Mesothelial cell of epicardium (in vitro differentiated cells): ENCODE data around the gene SLC26A5. TPM values are rescaled to one million over a fixed set of nuclear protein-coding genes. Genes with fewer than 3 reads are reported as not detected.

Source experiments
- DNase-seq, 2 experiments: peaks; one replicate each; pipeline ENCODE4 v3.0.0; 2021; ENCODE audit warnings: low spot score in 2 of 2; ENCODE audit not compliant: unreplicated experiment in 2 of 2
- H3K27ac Mint-ChIP-seq: 2 replicates; pipeline ENCODE4 v1.8.0; 2021; ENCODE audit warnings: mixed read lengths
- H3K27me3 Mint-ChIP-seq: 2 replicates; pipeline ENCODE4 v1.8.0; 2021; ENCODE audit warnings: low read depth, mixed read lengths
- H3K36me3 Mint-ChIP-seq: 2 replicates; pipeline ENCODE4 v1.8.0; 2021; ENCODE audit warnings: mixed read lengths
- H3K4me1 Mint-ChIP-seq: 2 replicates; pipeline ENCODE4 v1.8.0; 2021; ENCODE audit warnings: mixed read lengths
- H3K4me3 Mint-ChIP-seq: 2 replicates; pipeline ENCODE4 v1.8.0; 2021; ENCODE audit warnings: mild to moderate bottlenecking, moderate library complexity, mixed read lengths
- H3K9me3 Mint-ChIP-seq: 2 replicates; pipeline ENCODE4 v1.8.0; 2021; ENCODE audit warnings: mixed read lengths
- total RNA-seq: library from RNA; stranded (reverse); gene quantifications from 3 replicates; pipeline ENCODE4 v1.2.1, GENCODE V29; 2021
- TF ChIP-seq, protein P1 (sequence below): fragments of 200-600 bp; sonication (generic); IDR thresholded peaks from one replicate; pipeline ENCODE4 v1.5.0; 2021; ENCODE audit warnings: antibody characterized with exemption; ENCODE audit not compliant: unreplicated experiment

Gene SLC26A5
- total RNA-seq, 1 donor from 2014 or later, result not detected

DNA sequence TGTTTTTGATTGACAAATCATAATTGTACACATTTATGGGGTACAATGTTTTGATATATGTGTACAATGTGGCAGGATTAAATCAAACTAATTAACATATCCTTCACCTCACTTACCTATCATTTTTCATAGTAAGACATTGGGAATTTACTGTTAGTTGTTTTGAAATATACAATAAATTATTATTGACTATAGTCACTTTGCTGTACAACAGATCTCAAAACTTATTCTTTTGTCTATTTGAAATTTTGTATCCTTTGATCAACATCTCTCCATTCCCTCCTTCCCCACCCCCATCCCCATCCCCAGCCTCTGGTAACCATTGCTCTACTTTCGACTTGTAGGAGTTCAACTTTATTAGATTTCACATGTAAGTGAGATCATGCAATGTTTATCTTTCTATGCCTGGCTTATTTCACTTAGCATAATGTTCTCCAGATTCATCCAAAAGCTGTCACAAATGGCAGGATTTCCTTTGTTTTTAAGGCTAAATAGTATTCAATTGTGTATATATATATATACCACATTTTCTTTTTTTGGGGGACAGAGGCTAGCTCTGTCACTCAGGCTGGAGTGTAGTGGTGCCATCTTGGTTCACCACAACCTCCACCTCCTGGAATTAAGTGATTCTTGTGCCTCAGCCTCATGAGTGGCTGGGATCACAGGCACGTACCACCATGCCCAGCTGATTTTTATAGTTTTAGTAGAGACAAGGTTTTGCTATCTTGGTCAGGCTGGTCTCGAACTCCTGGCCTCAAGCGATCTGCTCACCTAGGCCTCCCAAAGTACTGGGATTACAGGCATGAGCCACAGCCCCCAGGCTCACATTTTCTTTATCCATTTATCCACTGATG lies 23.3 kb upstream of the SLC26A5 start:
- no peak overlapping the region for H3K4me3 Mint-ChIP-seq
- H3K9me3 Mint-ChIP-seq, result no peaks in the 10 kb centered on the region
- H3K27me3 Mint-ChIP-seq, result peaks cover 39% of the 10 kb centered on the region
- DNase-seq, result no peak
- H3K4me1 Mint-ChIP-seq, result no peaks in the 10 kb centered on the region
- TF ChIP-seq, protein P1, sequence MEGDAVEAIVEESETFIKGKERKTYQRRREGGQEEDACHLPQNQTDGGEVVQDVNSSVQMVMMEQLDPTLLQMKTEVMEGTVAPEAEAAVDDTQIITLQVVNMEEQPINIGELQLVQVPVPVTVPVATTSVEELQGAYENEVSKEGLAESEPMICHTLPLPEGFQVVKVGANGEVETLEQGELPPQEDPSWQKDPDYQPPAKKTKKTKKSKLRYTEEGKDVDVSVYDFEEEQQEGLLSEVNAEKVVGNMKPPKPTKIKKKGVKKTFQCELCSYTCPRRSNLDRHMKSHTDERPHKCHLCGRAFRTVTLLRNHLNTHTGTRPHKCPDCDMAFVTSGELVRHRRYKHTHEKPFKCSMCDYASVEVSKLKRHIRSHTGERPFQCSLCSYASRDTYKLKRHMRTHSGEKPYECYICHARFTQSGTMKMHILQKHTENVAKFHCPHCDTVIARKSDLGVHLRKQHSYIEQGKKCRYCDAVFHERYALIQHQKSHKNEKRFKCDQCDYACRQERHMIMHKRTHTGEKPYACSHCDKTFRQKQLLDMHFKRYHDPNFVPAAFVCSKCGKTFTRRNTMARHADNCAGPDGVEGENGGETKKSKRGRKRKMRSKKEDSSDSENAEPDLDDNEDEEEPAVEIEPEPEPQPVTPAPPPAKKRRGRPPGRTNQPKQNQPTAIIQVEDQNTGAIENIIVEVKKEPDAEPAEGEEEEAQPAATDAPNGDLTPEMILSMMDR, result no peak
- H3K36me3 Mint-ChIP-seq, result no peaks in the 10 kb centered on the region
- H3K27ac Mint-ChIP-seq, result no peak overlapping the region

DNA sequence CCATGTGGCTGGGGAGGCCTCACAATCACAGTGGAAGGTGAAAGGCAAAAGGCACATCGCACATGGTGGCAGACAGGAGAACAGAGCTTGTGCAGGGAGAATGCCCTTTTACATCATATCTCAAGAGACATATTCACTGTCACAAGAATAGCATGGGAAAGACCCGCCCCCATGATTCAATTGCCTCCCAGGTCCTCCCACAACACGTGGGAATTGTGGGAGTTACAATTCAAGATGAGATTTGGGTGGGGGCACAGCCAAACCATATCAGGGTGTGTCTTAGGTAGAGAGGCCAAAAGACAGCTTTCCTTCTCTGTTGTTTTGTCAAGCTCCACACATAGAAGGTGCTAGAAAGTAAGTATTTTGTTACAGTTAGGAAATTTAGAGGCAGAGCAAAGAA lies 20.8 kb upstream of the SLC26A5 start:
- Mint-ChIP-seq H3K36me3 (no peaks in the 10 kb centered on the region), H3K4me1 (no peaks in the 10 kb centered on the region), H3K27ac (no peak overlapping the region), H3K27me3 (peaks cover 40% of the 10 kb centered on the region), H3K9me3 (no peaks in the 10 kb centered on the region), H3K4me3 (no peak overlapping the region)
- TF ChIP-seq, protein P1, result no peak
- DNase-seq, result no peak

- no peaks in the 10 kb centered on the region for H3K4me1 Mint-ChIP-seq
- no peak overlapping the region for H3K4me3 Mint-ChIP-seq
- H3K9me3 Mint-ChIP-seq, result no peaks in the 10 kb centered on the region
- TF ChIP-seq, protein P1, result no peak
- H3K27me3 Mint-ChIP-seq, result peaks cover 37% of the 10 kb centered on the region
- no peak for DNase-seq
- H3K36me3 Mint-ChIP-seq, result no peaks in the 10 kb centered on the region
- H3K27ac Mint-ChIP-seq, result no peak overlapping the region
Observed at GRCh38 chr7:103462358-103462757, 16.4 kb upstream of the SLC26A5 start.

GRCh38 chr7:103447073-103447960 lies 1.3 kb upstream of the SLC26A5 start:
- Mint-ChIP-seq H3K27me3 (peaks cover 94% of the 10 kb centered on the region), H3K27ac (no peak overlapping the region), H3K4me1 (peaks cover 5% of the 10 kb centered on the region), H3K9me3 (peaks cover 12% of the 10 kb centered on the region), H3K4me3 (no peak overlapping the region), H3K36me3 (no peaks in the 10 kb centered on the region)
- peak in 1 of 2 experiments; percentile 59 for DNase-seq
- TF ChIP-seq, protein P1, result peak; percentile 20

DNA sequence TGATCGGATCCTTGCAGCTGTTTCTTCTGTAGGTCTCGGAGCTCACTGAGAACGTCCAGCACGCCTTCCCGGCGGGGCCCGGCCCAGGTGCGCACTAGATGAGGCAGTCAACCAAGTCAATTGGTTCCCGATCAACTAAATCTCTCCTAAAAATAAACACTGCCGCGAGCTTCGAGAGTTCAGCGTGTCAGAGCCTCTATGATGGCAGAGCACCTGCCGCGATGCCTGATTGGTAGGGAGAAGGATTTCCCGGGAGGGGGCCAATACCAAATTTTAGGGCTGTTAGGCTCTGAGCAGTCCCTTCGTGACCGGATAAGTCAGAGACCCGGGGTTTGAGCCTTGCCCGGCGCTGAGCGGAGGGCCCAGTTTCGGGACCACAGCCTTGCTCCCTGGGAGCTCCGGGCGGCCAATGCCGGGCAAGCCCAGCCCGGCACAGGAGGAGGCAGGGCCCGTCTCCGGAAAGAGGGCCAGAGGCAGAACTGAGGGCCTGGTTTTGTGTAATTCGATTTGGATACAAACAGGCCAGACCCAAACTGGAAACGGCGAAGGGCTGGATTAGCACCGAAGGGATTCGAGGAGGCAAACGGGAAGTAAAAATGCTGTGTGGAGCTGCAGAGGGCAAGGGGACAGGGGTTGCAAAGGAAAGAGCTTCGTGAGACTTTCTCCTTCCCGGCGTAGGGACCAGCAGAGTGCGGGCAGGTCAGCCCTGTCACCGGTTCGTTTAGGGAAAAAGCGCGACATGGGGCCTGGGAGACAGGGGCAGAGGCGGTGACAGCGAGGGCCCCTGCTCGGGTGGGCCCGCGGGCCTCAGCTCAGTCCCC lies 569 bp downstream of the SLC26A5 start:
- DNase-seq, result no peak
- no peaks in the 10 kb centered on the region for H3K9me3 Mint-ChIP-seq
- peaks cover 95% of the 10 kb centered on the region for H3K27me3 Mint-ChIP-seq
- no peak overlapping the region for H3K27ac Mint-ChIP-seq
- peaks cover 5% of the 10 kb centered on the region for H3K4me1 Mint-ChIP-seq
- peak overlapping the region; percentile 60 for H3K4me3 Mint-ChIP-seq
- TF ChIP-seq, protein P1, result no peak
- H3K36me3 Mint-ChIP-seq, result no peaks in the 10 kb centered on the region
